HuH-7.5 (cell line): Measurements from ENCODE around the gene LGALS1.

Experiments used
- DNase-seq: peaks from one replicate; pipeline ENCODE4 v3.0.0; 2011; ENCODE audit warnings: low spot score

Gene LGALS1

DNA sequence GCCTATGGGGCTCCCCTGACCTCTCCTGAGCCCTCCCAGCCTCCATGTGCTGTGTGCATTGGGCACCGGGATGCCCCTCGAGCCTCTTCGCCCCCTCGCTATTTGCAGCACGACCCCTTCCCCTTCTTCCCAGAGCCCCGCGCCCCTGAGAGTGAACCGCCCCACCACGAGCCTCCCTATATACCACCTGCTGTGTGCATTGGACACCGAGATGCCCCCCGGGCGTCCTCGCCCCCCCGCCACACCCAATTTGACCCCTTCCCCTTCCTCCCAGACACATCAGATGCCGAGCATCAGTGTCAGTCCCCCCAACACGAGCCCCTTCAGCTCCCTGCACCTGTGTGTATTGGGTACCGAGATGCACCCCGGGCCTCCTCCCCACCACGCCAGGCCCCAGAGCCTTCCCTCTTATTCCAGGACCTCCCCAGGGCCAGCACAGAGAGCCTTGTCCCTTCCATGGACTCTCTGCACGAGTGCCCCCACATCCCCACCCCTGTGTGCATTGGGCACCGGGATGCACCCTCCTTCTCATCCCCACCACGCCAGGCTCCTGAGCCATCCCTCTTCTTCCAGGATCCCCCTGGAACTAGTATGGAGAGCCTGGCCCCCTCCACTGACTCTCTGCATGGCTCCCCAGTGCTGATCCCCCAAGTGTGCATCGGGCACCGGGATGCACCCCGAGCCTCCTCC, 50.3 kb downstream of the LGALS1 start:
- no peak for DNase-seq

DNA sequence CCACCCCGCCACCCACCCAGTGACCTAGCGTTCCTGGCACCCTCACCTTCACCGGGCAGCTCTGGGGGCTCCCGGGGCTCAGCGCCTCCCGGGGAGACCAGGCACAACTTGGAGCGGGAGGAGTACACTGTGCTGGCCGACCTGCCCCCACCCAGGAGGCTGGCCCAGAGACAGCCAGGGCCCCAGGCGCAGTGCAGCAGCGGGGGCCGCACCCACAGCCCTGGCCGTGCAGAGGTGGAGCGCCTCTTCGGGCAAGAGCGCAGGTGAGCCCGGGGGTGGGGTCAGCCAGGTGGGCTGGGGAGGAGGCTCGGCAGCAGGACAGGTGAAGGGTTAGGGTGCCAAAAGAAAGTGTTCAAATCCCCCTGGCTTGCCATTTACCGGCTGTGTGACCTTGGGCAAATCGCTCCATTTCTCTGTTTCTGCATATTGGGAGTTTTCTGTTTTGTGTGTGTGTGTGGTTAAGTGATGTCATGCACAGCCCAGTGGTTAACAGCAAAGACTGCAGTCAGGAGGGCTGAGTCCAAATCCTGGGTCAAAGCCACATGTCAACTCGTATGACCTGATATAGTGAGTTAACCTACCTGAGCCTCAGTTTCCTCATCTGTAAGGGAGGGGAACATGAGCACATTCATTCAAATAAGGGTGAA, 50.9 kb downstream of the LGALS1 start:
- DNase-seq: no peak

DNA sequence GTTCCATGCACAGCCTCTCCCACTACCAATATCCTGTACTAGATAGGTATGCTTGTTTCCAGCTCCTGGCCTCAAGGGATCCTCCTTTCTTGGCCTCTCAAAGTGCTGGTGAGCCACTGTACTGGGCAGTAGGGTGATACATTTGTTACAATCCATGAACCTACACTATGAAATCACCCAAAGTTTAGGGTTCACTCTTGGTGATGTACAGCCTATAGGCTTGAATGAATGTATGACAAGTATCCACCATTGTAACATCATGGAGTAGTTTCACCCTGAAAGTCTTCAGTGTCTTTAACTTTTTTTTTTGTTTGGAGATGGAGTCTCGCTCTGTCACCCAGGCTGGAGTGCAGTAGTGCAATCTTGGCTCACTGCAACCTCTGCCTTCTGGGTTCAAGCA, 53.2 kb downstream of the LGALS1 start:
- no peak for DNase-seq
